Breast epithelium (tissue), 4 donors: Measurements from ENCODE around the gene PLEKHO2. TPM values are rescaled to one million over a fixed set of nuclear protein-coding genes. Genes with fewer than 3 reads are reported as not detected.

Experiments
- DNase-seq, 2 donors: peaks; one replicate each; pipeline ENCODE4 v3.0.0-alpha.2; 2019; ENCODE audit warnings: low spot score in 2 of 2
- H3K27ac ChIP-seq, 2 donors: fragments of 200-600 bp; sonication (generic) in 1 of 2; one replicate each; pipeline ENCODE4 v1.5.1; 2016 to 2019; ENCODE audit warnings: mild to moderate bottlenecking in 1 of 2
- H3K27me3 ChIP-seq, 2 donors: fragments of 200-600 bp; sonication (generic) in 1 of 2; one replicate each; pipeline versions ENCODE4 v1.5.1 to v1.6.0; 2017 to 2019; ENCODE audit warnings: control low read depth in 1 of 2, mild to moderate bottlenecking in 1 of 2
- H3K36me3 ChIP-seq: fragments of 200-600 bp; one replicate; pipeline ENCODE4 v1.5.1; 2019
- H3K4me1 ChIP-seq, 2 donors: fragments of 200-600 bp; sonication (generic); one replicate each; pipeline ENCODE4 v1.5.1; 2016 to 2019; ENCODE audit warnings: control low read depth in 1 of 2
- H3K4me3 ChIP-seq, 3 donors: fragments of 200-600 bp; sonication (generic); 1 replicate in 2 of 3; 2 replicates in 1 of 3; pipeline ENCODE4 v1.5.1; 2016 to 2019; ENCODE audit warnings: mild to moderate bottlenecking in 3 of 3, moderate library complexity in 2 of 3
- H3K9me3 ChIP-seq, 2 donors: fragments of 200-600 bp; sonication (generic) in 1 of 2; one replicate each; pipeline ENCODE4 v1.5.1; 2016 to 2019; ENCODE audit warnings: control low read depth in 1 of 2
- POLR2A ChIP-seq: fragments of 450-650 bp; IDR thresholded peaks from one replicate; pipeline ENCODE4 v1.6.1; 2016; ENCODE audit warnings: antibody characterized with exemption, mild to moderate bottlenecking, moderate library complexity
- POLR2AphosphoS5 ChIP-seq, 3 donors: sonication (generic); formaldehyde crosslinking; IDR thresholded peaks; one replicate each; pipeline ENCODE4 v1.6.1; 2017; ENCODE audit warnings: antibody characterized with exemption in 3 of 3
- intact Hi-C: fragments of 100-400 bp; cut with DNase I; formaldehyde crosslinking; loops from one replicate; pipeline ENCODE4 v1.15.1; 2023; ENCODE audit warnings: low total_unique reads
- total RNA-seq, 3 donors: library from RNA; depleted of rRNA; stranded (reverse); fragments of >200 nt; gene quantifications; one replicate each; pipeline ENCODE4 v1.1.0, GENCODE V29; 2016
- TF ChIP-seq, protein P1 (sequence below), 3 donors: fragments of 450-650 bp; IDR thresholded peaks; one replicate each; pipeline ENCODE4 v1.5.1; 2016 to 2017; ENCODE audit warnings: antibody characterized with exemption in 3 of 3, mild to moderate bottlenecking in 3 of 3, moderate library complexity in 3 of 3

Gene PLEKHO2
- total RNA-seq, 3 donors from 2014 or later: 21.1 to 33.3 (median 26.5) TPM

- Histone ChIP-seq H3K27ac (peak overlapping the region in 1 of 2 donors; percentile 68), H3K27me3 (no peaks in the 10 kb centered on the region), H3K9me3 (no peaks in the 10 kb centered on the region), H3K4me1 (peaks cover 0 to 14% of the 10 kb centered on the region in 2 donors), H3K4me3 (peak overlapping the region in 1 of 3 donors; percentile 5), H3K36me3 (no peaks in the 10 kb centered on the region)
- no peak for DNase-seq
- intact Hi-C loops: no loop called here
- TF ChIP-seq, protein P1, sequence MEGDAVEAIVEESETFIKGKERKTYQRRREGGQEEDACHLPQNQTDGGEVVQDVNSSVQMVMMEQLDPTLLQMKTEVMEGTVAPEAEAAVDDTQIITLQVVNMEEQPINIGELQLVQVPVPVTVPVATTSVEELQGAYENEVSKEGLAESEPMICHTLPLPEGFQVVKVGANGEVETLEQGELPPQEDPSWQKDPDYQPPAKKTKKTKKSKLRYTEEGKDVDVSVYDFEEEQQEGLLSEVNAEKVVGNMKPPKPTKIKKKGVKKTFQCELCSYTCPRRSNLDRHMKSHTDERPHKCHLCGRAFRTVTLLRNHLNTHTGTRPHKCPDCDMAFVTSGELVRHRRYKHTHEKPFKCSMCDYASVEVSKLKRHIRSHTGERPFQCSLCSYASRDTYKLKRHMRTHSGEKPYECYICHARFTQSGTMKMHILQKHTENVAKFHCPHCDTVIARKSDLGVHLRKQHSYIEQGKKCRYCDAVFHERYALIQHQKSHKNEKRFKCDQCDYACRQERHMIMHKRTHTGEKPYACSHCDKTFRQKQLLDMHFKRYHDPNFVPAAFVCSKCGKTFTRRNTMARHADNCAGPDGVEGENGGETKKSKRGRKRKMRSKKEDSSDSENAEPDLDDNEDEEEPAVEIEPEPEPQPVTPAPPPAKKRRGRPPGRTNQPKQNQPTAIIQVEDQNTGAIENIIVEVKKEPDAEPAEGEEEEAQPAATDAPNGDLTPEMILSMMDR (IDR thresholded peaks at IDR 0.05): no peak
- TF ChIP-seq POLR2AphosphoS5 (IDR thresholded peaks at IDR 0.05) (no peak), POLR2A (no peak)
Observed at GRCh38 chr15:64854526-64854925, 12.8 kb downstream of the PLEKHO2 start.

GRCh38 chr15:64855205-64855975 lies 13.7 kb downstream of the PLEKHO2 start:
- TF ChIP-seq, protein P1 (IDR thresholded peaks at IDR 0.05): no peak
- TF ChIP-seq POLR2AphosphoS5 (IDR thresholded peaks at IDR 0.05) (no peak), POLR2A (no peak)
- no peaks in the 10 kb centered on the region for H3K36me3 ChIP-seq
- H3K4me3 ChIP-seq: no peak overlapping the region
- no peaks in the 10 kb centered on the region for H3K27me3 ChIP-seq
- peak overlapping the region in 1 of 2 donors; percentile 68 for H3K27ac ChIP-seq
- no peak for DNase-seq
- intact Hi-C loops: no loop called here
- H3K9me3 ChIP-seq: no peaks in the 10 kb centered on the region
- H3K4me1 ChIP-seq: peaks cover 0 to 14% of the 10 kb centered on the region in 2 donors

GRCh38 chr15:64856429-64857145 lies 14.9 kb downstream of the PLEKHO2 start:
- peaks cover 0 to 7% of the 10 kb centered on the region in 2 donors for H3K4me1 ChIP-seq
- intact Hi-C loops: no loop called here
- no peak for TF ChIP-seq POLR2AphosphoS5 (IDR thresholded peaks at IDR 0.05)
- TF ChIP-seq, protein P1 (IDR thresholded peaks at IDR 0.05): no peak
- TF ChIP-seq POLR2A: no peak
- H3K36me3 ChIP-seq: no peaks in the 10 kb centered on the region
- H3K9me3 ChIP-seq: no peaks in the 10 kb centered on the region
- DNase-seq: no peak
- no peaks in the 10 kb centered on the region for H3K27me3 ChIP-seq
- H3K27ac ChIP-seq: peak overlapping the region; percentile 33 to 76
- no peak overlapping the region for H3K4me3 ChIP-seq

DNA sequence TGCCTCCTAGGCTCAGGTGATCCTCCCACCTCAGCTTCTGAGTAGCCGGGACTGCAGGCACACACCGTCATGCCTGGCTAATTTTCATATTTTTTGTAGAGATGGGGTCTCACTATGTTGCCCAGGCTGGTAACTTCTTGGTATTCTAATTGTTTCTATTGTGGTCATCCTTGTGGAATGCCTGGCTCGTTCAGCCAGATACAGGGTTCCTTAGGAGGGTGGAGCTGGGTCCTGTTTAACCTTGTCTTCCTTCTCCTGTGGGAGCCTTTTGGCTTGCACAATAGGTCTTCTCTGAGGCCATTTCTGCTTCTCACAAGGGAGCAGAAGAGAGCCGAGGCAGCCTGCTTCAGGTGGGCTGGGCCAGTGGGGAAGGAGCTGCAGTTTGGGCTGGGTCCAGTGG lies 15.7 kb downstream of the PLEKHO2 start:
- Histone ChIP-seq H3K27me3 (no peaks in the 10 kb centered on the region), H3K4me3 (no peak overlapping the region), H3K27ac (peak overlapping the region; percentile 33 to 76), H3K36me3 (no peaks in the 10 kb centered on the region), H3K4me1 (peaks cover 0 to 7% of the 10 kb centered on the region in 2 donors), H3K9me3 (no peaks in the 10 kb centered on the region)
- TF ChIP-seq POLR2A: no peak
- intact Hi-C loops: no loop called here
- no peak for DNase-seq

DNA sequence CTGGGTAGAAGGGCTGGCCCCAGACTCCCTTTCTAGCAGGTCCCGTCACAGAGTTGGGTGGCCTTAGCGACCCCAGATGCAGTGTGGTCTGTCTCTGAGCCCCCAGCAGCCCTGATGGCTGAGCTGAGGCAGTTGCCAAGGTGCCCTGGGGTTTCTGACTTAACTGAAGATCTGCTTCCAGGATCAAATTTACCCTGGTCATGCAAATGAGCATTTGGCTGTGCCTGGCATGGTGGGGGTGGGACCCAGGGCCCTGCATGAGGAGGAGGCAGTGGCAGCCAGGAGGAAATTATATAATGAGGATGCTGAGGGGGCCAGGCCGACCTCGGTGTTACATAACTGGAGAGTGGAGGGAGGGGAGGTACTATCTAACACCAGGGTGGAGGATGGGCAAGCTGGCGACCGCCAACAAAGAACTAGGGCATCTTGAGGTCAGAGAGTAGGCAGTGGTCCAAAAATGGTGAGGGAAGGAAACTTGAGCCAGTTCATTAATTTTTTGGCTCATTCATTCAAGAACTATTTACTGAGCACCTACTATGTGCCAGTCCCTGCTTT lies 16.4 kb downstream of the PLEKHO2 start:
- intact Hi-C loops: no loop called here
- no peaks in the 10 kb centered on the region for H3K36me3 ChIP-seq
- DNase-seq: no peak
- no peak overlapping the region for H3K4me3 ChIP-seq
- no peaks in the 10 kb centered on the region for H3K27me3 ChIP-seq
- no peaks in the 10 kb centered on the region for H3K9me3 ChIP-seq
- no peak for TF ChIP-seq POLR2A
- peak overlapping the region; percentile 33 to 76 for H3K27ac ChIP-seq
- H3K4me1 ChIP-seq: peaks cover 0 to 7% of the 10 kb centered on the region in 2 donors

- intact Hi-C loops: no loop called here
- no peaks in the 10 kb centered on the region for H3K27me3 ChIP-seq
- no peaks in the 10 kb centered on the region for H3K9me3 ChIP-seq
- H3K36me3 ChIP-seq: no peaks in the 10 kb centered on the region
- no peak for DNase-seq
- H3K4me1 ChIP-seq: peaks cover 0 to 7% of the 10 kb centered on the region in 2 donors
- no peak overlapping the region for H3K27ac ChIP-seq
- TF ChIP-seq POLR2A (no peak), POLR2AphosphoS5 (IDR thresholded peaks at IDR 0.05) (no peak)
- TF ChIP-seq, protein P1 (IDR thresholded peaks at IDR 0.05): no peak
- H3K4me3 ChIP-seq: no peak overlapping the region
Observed at GRCh38 chr15:64859226-64859625, 17.5 kb downstream of the PLEKHO2 start.
